DMS53 (cell line): ENCODE data around the gene PACS2.
"Not testable (repeated sequence)": the region's sequence is repeated elsewhere in the genome, so short reads cannot be mapped to it uniquely, and the experiment has no call there.

ENCODE experiments used
- DNase-seq: peaks from one replicate; lab custom pipeline; 2025; lab: John Stamatoyannopoulos, UW

The PACS2 gene

GRCh38 chr14:105315941-105316576 lies 1.5 kb downstream of the PACS2 start:
- no peak for DNase-seq

GRCh38 chr14:105316577-105316941 lies 2.0 kb downstream of the PACS2 start:
- DNase-seq = no peak

- no peak for DNase-seq
Measured at GRCh38 chr14:105316968-105317510, 2.5 kb downstream of the PACS2 start.

GRCh38 chr14:105317546-105317945 lies 3.0 kb downstream of the PACS2 start:
- no peak for DNase-seq

GRCh38 chr14:105322791-105323556 lies 8.4 kb downstream of the PACS2 start:
- no peak for DNase-seq

- no peak for DNase-seq
Measured at GRCh38 chr14:105323663-105324062, 9.1 kb downstream of the PACS2 start.

- DNase-seq = no peak
Measured at GRCh38 chr14:105324080-105324778, 9.7 kb downstream of the PACS2 start.

- DNase-seq = no peak
Measured at GRCh38 chr14:105324871-105325270, 10.3 kb downstream of the PACS2 start.

- no peak for DNase-seq
Measured at GRCh38 chr14:105325303-105325702, 10.8 kb downstream of the PACS2 start.

- DNase-seq = no peak
Measured at GRCh38 chr14:105325716-105326567, 11.4 kb downstream of the PACS2 start.

GRCh38 chr14:105326568-105326867 lies 12.0 kb downstream of the PACS2 start:
- DNase-seq = no peak

GRCh38 chr14:105326891-105327694 lies 12.5 kb downstream of the PACS2 start:
- no peak for DNase-seq

- DNase-seq = not testable (repeated sequence)
Measured at GRCh38 chr14:105327695-105328045, 13.1 kb downstream of the PACS2 start.

- no peak for DNase-seq
Measured at GRCh38 chr14:105328070-105328677, 13.6 kb downstream of the PACS2 start.

GRCh38 chr14:105328678-105329390 lies 14.3 kb downstream of the PACS2 start:
- DNase-seq = no peak

GRCh38 chr14:105329411-105330150 lies 15.0 kb downstream of the PACS2 start:
- no peak for DNase-seq

- no peak for DNase-seq
Measured at GRCh38 chr14:105330491-105330895, 15.9 kb downstream of the PACS2 start.

GRCh38 chr14:105331575-105332349 lies 17.2 kb downstream of the PACS2 start:
- no peak for DNase-seq
